ENCODE data around the gene SRGN. TPM values are rescaled to one million over a fixed set of nuclear protein-coding genes. Genes with fewer than 3 reads are reported as not detected.
"Not testable (repeated sequence)": the region's sequence is repeated elsewhere in the genome, so short reads cannot be mapped to it uniquely, and the experiment has no call there.

Gene SRGN, protein sequence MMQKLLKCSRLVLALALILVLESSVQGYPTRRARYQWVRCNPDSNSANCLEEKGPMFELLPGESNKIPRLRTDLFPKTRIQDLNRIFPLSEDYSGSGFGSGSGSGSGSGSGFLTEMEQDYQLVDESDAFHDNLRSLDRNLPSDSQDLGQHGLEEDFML
- 9.5 TPM for polyA plus RNA-seq (2012; ENCODE audit: insufficient read depth, insufficient read length)

DNA sequence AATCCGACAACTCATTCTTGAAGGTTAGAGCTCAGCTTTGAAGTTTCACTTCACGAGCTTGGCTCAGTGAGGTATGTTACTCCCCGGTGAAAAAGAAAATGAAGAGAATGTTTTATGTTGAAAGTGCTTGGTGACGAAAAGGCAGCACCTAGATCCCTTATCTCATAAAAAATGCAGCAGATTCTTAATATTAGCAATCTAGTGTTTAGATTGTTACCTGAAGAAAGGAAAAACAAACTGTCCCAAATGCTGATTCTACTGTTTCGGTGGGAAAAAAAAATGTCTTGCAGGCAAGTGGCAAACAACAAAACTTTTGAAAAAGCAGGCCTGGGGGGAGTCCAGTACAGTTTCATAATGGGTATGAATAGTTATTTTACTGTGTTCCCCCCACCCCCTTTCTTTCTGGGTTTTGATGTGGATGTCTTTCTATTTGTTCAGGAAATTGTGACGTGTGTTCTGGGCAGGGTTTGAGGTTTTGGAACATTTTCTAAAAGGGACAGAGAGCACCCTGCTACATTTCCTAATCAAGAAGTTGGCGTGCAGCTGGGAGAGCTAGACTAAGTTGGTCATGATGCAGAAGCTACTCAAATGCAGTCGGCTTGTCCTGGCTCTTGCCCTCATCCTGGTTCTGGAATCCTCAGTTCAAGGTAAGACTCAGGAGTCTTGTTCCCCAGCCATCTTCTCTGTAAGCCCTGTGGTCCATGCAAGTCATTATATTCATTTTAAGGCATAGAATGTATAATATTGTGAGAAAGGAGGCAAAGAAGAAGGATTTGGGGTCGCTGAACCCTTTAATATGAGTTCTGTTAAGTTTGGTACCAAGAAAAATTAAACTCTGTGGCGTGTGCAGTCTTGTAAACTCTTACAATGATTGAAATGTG, at the start of gene SRGN:
TSS of gene SRGN (plus strand) at position 514 of the 881 bp plus-strand sequence. CDS start at position 569, 55 bp downstream.
- H3K4me3 ChIP-seq (ENCODE audit: low read length), result peak within 1 kb of the TSS; percentile 48
- peak; percentile 85 for DNase-seq (ENCODE audit: low read depth, low spot score)

DNA sequence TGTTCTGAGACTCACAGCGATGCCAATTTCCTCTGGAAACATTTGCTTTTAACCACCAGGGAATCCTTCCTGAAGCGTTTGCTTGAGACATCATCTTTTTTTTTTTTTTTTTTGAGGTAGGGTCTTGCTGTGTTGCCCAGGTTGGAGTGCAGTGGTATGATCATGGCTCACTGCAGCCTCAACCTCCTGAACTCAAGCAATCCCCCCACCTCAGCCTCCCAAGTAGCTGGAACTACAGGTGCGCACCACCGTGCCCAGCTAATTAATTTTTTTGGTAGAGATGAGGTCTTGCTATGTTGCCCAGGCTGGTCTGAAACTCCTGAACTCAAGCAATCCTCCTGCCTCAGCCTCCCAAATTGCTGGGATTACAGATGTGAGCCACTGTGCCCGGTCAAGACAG, 47.0 kb upstream of the SRGN start:
- not testable (repeated sequence) for DNase-seq (ENCODE audit: low read depth, low spot score); H3K4me3 ChIP-seq (ENCODE audit: low read length)

DNA sequence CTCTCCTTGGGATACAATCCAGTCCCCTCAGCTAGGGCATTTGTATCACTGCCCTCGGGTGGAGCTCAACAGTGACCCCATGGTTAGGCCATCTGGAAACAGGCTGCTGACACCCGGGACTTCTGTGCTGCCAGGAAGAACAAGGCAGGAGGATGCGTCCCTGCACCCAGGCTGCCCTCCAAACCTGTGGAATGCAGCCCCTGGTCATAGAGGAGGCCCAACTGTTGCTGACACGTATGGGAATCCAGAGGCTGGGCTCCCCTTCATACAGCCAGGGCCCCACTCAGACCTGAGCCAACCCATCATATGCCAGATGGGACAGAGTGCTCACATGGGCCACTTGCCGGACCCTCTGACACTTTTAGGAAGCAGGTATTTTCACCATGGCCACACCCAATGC, 45.5 kb upstream of the SRGN start:
- H3K4me3 ChIP-seq (ENCODE audit: low read length), result no peak overlapping the region
- DNase-seq (ENCODE audit: low read depth, low spot score), result no peak

DNA sequence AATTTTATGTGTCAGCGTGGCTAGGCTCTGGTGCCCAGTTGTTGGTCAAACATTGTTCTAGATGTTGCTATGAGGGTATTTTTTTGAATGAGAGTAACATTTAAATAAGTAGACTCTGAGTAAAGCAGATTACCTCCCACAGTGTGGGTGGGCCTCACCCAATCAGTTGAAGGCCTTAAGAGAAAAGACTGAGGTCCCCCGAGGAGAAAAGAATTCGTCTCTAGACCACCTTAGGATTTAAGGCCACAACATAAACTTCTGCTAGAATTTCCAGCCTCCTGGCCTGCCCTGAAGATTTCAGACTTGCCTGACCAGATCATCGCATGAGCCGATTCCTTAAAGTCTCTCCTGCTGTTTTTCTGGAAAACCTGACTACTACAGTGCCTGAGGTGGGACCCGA, 45.1 kb upstream of the SRGN start:
- DNase-seq (ENCODE audit: low read depth, low spot score), result no peak
- no peak overlapping the region for H3K4me3 ChIP-seq (ENCODE audit: low read length)

DNA sequence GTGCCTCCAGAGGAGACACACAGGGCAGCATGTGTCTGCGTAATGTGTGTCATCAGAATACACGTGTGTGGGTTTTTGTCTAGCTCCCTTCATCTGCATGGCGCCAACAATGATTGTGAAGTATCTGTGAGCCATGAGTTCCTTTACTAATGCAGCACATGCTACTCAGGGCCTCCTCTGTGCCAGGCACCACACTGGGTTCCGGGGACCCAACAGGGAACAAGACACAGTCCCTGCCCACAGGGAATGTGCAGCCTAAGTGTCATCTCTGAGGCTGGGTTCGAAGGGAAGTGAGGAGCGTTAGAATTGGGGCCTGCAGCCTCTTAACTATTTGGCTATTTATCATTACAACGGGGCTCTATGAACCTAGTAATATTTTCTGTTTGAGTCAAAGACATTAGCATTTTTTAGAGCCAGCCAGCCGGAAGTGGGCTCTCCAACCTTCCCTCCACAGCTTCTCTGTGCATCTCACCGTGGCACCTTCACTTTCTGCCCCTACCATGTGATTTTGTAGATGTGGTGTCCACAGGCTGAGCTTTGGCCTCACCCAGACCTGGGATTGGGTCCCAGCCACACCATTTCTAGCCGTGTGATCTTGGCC, 43.9 kb upstream of the SRGN start:
- no peak overlapping the region for H3K4me3 ChIP-seq (ENCODE audit: low read length)
- DNase-seq (ENCODE audit: low read depth, low spot score), result no peak

DNA sequence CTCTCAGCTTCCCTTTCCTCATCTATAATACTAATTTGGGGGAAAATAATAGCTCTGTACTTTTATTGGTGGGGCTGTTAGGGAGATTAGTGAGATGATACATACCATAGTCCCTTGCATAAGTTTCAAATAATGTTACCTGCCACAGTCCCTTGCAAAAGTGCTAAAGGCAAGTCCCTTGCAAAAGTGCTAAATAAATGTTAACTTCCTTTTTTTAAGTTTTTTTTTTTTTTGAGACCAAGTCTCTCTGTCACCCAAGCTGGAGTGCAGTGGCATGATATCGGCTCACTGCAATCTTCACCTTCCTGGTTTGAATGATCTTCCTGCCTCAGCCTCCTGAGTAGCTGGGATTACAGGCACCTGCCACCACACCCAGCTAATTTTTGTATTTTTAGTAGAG, 43.4 kb upstream of the SRGN start:
- H3K4me3 ChIP-seq (ENCODE audit: low read length), result no peak overlapping the region
- DNase-seq (ENCODE audit: low read depth, low spot score), result no peak

DNA sequence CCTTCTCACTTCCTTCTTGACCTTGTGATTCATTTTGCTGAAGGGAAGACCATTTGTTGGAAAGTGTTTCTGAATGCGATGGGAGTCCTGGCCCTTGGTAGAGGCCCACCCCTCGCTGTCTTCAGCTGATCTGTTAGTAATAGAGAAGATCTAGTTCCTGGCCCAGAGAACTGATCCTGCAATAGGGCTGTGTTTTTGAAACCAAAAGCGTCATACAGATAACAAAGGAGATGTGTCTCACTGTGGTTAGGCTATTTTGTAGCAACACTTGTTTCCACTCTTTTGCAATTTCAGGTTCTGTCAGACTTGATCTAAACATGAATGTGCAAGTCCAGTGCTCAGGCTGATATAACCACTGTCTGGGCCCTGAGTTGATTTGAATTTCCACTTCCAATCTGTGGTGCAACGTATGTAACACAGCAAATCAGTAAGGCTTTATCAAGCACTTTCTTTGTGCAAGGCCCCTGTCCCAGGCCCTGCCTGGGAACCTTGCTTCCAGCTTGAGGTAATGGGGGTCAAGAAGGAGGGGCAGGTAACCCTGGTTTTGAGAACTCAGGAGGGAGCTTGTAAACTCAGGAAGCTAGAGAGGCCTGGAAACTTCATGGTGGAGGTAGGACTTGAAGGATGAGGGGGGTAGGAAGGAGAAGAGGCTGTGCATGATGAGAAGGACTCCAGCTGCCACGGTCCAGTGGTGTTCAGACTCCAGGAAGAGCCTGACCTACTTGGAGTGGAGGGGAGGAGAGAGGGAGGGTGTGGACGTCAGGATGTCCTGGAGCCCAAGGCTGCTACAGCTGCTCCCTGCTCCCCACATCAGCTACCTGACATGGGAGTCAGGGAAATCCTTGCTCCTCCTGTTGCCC, 42.2 kb upstream of the SRGN start:
- DNase-seq (ENCODE audit: low read depth, low spot score), result no peak

DNA sequence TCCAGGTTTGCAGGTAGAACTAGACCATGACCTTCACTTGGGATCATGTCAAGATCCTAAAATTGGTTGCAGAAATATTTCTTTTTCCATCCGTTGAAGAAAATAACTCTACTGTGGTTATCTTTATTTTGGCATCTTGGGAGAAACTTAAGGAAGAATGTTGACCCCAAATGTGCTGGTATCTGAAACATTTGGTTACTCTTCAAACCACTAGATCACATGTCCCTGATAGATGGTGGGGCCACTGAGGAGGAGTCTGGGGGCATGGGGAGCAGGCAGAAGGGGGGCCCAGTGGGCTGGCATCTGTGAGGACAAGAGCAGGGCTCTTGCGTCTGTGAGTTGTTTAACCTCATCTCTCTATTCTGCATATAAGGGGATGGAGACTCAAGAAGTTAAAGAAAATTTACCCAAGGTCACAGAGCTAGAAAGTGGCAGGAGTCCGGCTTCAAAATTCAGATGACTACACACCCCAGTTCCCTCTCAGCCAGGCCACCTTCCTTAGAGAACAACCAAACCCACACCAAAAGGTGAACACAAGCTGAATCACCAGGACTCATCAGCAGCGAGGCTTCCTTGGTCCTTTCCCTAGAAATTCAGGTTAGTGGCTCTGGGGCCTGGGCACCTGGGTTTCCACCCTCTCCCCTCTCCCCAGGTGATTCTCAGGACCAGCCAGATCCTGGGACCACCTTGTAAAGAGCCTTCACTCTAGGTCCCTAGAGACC, 40.6 kb upstream of the SRGN start:
- H3K4me3 ChIP-seq (ENCODE audit: low read length), result no peak overlapping the region
- DNase-seq (ENCODE audit: low read depth, low spot score), result no peak

More for the DNA sequence above, 42.2 kb upstream of the SRGN start:
- H3K4me3 ChIP-seq (ENCODE audit: low read length), result no peak overlapping the region

DNA sequence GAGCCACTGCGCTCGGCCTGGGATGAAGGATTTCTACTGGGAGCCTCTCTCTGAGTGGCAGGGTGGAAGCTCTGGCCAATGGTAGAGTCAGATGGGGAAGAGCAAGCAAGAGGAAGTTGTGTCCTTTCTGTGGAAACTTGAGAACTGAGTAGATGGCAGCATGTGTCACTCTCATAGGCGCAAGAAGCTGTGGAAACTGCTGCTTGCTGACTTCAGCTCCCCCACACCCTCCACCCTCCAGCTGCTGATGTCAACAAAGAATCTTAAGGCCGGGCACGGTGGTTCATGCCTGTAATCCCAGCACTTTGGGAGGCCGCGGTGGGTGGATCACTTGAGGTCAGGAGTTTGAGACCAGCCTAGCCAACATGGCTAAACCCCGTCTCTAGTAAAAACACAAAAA, 39.8 kb upstream of the SRGN start:
- no peak for DNase-seq (ENCODE audit: low read depth, low spot score)
- no peak overlapping the region for H3K4me3 ChIP-seq (ENCODE audit: low read length)

DNA sequence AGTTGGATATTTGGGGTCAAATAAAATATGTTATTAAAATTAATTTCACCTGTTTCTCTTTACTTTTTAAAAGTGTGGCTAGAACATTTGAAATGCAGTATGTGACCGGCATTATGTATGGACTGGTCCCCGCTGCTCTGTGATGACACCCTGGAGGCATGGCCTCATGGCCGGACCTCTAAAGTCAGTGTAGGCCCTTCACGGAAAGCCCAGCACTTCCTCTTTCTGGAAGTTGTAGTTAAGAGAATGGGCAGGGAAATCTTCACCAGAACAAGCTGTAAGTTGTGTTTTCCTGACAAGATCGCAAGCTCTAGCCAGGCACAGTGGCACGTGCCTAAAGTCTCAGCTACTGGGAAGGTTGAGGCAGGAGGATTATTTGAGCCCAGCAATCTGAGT, 38.3 kb upstream of the SRGN start:
- no peak overlapping the region for H3K4me3 ChIP-seq (ENCODE audit: low read length)
- DNase-seq (ENCODE audit: low read depth, low spot score), result no peak

DNA sequence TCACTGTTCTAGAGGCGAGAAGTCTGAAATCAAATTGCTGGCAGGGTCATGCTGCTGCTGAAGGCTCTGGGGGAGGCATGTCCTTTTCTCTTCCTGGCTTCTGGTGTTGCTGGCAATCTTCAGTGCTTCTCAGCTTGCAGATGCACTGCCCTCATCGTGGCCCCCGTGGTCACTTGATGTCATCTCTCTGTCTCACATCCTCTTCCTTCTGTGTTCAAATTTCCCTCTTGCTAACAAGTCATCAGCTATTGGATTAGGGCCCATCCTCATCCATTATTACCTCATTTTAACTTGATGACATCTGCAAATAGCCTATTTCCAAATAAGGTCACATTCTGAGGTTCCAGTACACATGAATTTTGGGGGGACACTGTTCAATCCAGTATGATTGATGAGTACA, 36.6 kb upstream of the SRGN start:
- H3K4me3 ChIP-seq (ENCODE audit: low read length), result no peak overlapping the region

DNA sequence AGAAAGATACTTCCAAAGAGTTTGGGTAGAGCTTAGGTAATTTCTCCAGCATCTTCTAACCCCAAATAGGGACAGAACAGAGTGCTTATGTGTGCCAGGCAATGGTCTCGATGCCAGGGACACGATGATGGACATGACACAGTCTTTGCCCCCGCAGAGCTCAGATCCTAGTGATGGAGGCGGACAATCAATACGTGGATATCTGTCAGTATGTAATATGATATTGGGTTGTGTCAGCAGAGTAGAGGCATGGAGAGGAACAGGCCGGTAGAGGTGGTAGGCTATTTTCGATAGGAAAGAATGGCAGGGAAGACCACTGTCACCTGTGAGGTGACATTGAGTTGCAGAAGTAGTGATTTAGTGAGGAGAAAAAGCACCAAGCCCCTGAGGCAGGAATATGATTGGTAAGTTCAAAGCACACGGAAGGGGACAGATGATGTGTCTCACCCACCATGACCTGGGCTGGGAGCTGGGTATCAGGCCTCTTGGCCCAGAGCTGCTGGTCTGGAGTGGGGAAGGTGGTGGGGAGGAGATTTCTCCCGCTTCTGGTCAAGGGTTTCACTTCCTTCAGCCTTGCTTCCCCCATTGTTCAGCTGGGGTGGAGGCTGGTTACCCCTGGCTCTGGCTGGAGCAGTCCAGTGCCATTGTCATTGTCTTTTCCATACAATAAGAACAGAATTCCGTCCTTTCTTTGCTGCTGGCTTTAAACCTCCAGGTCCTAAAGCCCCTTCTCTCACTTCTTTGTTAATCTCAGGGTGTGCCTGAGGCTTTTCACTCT, 36.0 kb upstream of the SRGN start:
- H3K4me3 ChIP-seq (ENCODE audit: low read length), result no peak overlapping the region
- DNase-seq (ENCODE audit: low read depth, low spot score), result no peak

More for the DNA sequence above, 36.6 kb upstream of the SRGN start:
- no peak for DNase-seq (ENCODE audit: low read depth, low spot score)

DNA sequence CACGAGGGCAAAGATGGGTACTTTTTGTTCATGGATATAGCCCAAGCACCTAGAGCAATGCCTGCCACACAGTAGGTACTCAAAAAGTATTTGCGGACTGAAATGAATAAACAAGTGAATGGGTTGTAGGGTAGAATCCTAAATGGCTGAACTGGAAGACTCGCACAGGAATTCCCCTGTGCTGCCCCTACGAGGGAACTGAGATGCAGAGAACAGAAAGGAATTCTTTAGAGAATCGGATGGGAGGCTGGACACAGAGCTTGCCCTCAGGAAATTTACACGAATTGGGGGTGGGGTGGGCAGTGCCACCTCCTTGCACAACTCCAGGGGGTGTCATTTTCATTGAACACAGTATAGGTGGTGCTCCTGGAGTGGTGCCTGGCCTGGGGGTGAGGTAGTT, 35.2 kb upstream of the SRGN start:
- no peak for DNase-seq (ENCODE audit: low read depth, low spot score)
- H3K4me3 ChIP-seq (ENCODE audit: low read length), result no peak overlapping the region

DNA sequence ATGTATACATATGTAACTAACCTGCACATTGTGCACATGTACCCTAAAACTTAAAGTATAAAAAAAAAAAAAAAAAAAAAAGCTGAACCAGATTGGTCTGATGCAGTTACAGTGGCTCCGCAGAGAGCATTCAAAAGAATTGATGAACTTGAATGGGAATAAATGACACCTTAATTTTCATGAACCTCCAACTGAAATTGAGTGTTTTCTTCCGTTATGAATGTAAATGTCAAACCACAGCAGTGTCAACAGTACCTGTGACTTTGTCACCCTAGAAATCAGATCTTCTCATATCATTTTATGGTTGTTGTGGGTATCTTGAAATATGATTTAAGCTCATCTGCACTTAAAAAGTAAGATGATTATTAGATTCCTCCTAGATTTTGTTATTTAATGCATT, 32.7 kb upstream of the SRGN start:
- H3K4me3 ChIP-seq (ENCODE audit: low read length), result no peak overlapping the region
- DNase-seq (ENCODE audit: low read depth, low spot score), result no peak

DNA sequence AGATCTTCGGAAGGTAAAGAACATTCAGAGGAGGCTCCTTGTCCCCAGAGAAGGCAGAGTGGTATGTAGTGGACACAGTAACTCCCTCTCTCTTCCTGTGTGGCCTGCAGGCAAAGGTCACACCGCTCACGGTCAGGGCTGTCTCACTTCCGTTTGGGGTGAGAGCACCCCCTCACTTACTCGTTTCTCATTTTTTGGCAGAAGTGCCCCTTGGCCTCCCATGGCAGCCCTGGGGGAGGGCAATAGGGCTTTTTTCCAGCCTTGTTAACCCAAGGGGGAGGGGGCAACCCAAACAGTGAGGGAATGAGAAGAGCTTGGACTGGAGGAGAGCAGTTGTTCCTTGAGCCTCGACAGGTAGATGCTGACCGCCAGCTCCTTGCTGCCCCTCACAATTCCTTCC, 31.8 kb upstream of the SRGN start:
- no peak for DNase-seq (ENCODE audit: low read depth, low spot score)
- H3K4me3 ChIP-seq (ENCODE audit: low read length), result no peak overlapping the region

DNA sequence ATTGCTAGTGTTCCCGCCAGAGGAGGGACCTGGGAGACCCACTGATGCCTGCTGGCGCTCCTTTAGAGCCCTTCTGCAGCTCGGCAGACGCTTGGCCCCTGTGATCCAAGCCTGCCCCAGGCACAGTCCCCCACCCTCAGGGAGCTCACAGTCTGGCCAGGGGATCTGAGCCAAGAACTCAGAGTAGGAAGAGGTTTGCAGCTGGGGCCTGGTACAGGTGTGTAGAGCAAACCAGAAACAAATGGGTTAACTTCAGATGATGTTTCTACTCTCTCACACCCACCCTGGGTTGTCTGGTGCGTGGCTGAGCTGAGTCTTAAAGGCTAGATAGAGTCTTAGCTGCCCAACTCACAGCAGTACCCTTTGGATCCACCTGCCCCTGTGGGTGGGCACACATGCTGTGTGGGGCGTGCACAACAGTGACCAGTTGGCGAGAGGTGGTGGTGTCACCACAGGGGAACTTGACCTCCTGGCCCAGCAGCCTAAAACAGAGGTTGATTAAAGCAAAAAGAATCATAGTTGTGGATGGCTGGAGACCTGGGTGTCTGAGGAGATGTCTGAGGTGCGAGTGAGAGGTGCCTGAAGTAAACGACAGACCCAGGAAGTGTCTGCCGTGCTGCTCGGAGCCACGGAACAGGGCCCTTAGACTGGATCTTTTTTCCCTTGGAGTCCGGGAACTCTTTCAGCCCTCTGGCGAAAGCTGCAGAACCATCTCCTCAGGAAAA, 31.2 kb upstream of the SRGN start:
- DNase-seq (ENCODE audit: low read depth, low spot score), result no peak
- H3K4me3 ChIP-seq (ENCODE audit: low read length), result no peak overlapping the region

DNA sequence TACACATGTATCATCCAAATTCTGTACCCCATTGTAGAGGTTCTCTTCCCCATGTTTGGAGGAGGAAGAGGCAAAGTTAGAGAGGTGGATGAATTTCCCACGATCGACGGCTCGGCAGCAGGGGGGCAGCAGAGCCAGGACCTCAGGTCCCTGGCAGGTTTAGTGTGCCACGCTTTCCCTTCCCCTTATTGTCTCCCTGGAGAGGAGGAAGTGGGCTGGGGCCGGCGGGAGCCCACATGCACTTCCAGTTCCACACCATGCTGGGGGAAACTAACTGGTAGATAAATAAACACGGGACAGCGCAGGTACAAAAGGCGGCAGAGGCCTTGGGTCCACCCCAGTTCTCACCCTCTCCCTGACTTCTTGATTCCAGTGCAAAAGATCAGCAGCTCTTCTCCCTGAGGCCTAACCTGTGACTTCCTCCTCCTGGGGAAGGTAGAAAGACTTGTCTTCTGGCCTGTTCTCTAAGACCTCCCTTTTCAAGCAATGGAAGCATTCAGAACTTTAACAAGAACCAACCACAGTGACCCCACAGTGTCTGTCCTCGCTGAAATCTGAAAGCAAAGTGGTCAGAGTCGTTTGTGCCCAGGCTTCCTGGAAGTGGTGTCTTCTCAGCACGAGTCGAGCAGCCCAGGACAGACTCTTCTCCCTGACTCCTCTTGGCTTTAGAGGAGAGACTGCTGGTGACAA, 30.5 kb upstream of the SRGN start:
- no peak overlapping the region for H3K4me3 ChIP-seq (ENCODE audit: low read length)
- no peak for DNase-seq (ENCODE audit: low read depth, low spot score)
